Measurements from ENCODE around the gene CARD8. TPM values are rescaled to one million over a fixed set of nuclear protein-coding genes. Genes with fewer than 3 reads are reported as not detected.

Gene CARD8
- 100 to 1,000 TPM; 147 to 238 (median 178) TPM for total RNA-seq
- 10 to 100 TPM; 61.8 to 83.8 (median 71.2) TPM for polyA plus RNA-seq
- long read RNA-seq, donor 1, partial matches to known transcripts = 8 of 11 reads
- long read RNA-seq, donor 1, other reads (novel, unspliced or antisense) = 0 of 11 reads
- long read RNA-seq, donor 2, full-length matches to known transcripts = 6 of 12 reads
- long read RNA-seq, donor 2, partial matches to known transcripts = 6 of 12 reads
- long read RNA-seq, donor 2, other reads (novel, unspliced or antisense) = 0 of 12 reads

GRCh38 chr19:48255376-48256303 lies at the start of gene CARD8:
Gene CARD8 (minus strand): TSS chr19:48255912. CDS start chr19:48241020, 14,892 bp downstream.
- Histone ChIP-seq H3K4me1 (peaks cover 52 to 93% (median 78%) of the 10 kb centered on the region in 6 donors), H3K27me3 (replicated peaks in 1 of 7) (no peaks in the 10 kb centered on the region), H3K27ac (peak within 1 kb of the TSS; percentile 93 to 98 (median 96)), H3K9me3 (no peaks in the 10 kb centered on the region), H3K36me3 (no peaks in the 10 kb centered on the region), H3K4me3 (peak within 1 kb of the TSS; percentile 35 to 67 (median 46))
- intact Hi-C loops (cut with DNase I; ENCODE audit: low total_unique reads) = no loop called here
- TF ChIP-seq POLR2AphosphoS5 (IDR thresholded peaks at IDR 0.05) (peak; percentile 26 to 97 (median 82)), POLR2A (IDR thresholded peaks at IDR 0.05) (peak; percentile 58 to 86 (median 84)), CTCF (IDR thresholded peaks at IDR 0.05 in 8 of 11, conservative IDR thresholded peaks at IDR 0.05 in 3 of 11) (peak in 3 of 11 experiments; percentile 28 to 48 (median 35))
- peak; percentile 92 for DNase-seq
- 2 to 4% (median 3%) methylated on average over 14 to 15 of the region's 15 CpGs for WGBS, 5 donors

- no peak overlapping the region for H3K4me3 ChIP-seq
- DNase-seq = no peak
- H3K27me3 ChIP-seq (replicated peaks in 1 of 7) = no peaks in the 10 kb centered on the region
- no peaks in the 10 kb centered on the region for H3K36me3 ChIP-seq
- WGBS, 5 donors = 86 to 94% (median 90%) methylated on average over 13 to 19 of the region's 19 CpGs
- intact Hi-C loops (cut with DNase I; ENCODE audit: low total_unique reads) = no loop called here
- TF ChIP-seq POLR2A (IDR thresholded peaks at IDR 0.05) (no peak), POLR2AphosphoS5 (IDR thresholded peaks at IDR 0.05) (no peak), CTCF (IDR thresholded peaks at IDR 0.05 in 8 of 11, conservative IDR thresholded peaks at IDR 0.05 in 3 of 11) (no peak)
- no peaks in the 10 kb centered on the region for H3K4me1 ChIP-seq
- H3K9me3 ChIP-seq = no peaks in the 10 kb centered on the region
- no peak overlapping the region for H3K27ac ChIP-seq
Measured at GRCh38 chr19:48303866-48304265, 48.2 kb upstream of the CARD8 start.

- intact Hi-C loops (cut with DNase I; ENCODE audit: low total_unique reads) = no loop called here
- no peak for TF ChIP-seq POLR2AphosphoS5 (IDR thresholded peaks at IDR 0.05)
- WGBS, 5 donors = 86 to 96% (median 89%) methylated on average over 8 to 13 of the region's 13 CpGs
- no peaks in the 10 kb centered on the region for H3K36me3 ChIP-seq
- no peaks in the 10 kb centered on the region for H3K9me3 ChIP-seq
- DNase-seq = no peak
- no peak overlapping the region for H3K27ac ChIP-seq
- peaks cover 0 to 2% (median 0%) of the 10 kb centered on the region in 7 donors for H3K27me3 ChIP-seq (replicated peaks in 1 of 7)
- no peaks in the 10 kb centered on the region for H3K4me1 ChIP-seq
- H3K4me3 ChIP-seq = no peak overlapping the region
Measured at GRCh38 chr19:48303367-48303766, 47.7 kb upstream of the CARD8 start.

GRCh38 chr19:48302600-48302959 lies 46.9 kb upstream of the CARD8 start:
- Histone ChIP-seq H3K9me3 (no peaks in the 10 kb centered on the region), H3K4me1 (no peaks in the 10 kb centered on the region), H3K36me3 (no peaks in the 10 kb centered on the region), H3K27me3 (replicated peaks in 1 of 7) (peaks cover 0 to 7% (median 0%) of the 10 kb centered on the region in 7 donors), H3K4me3 (no peak overlapping the region), H3K27ac (no peak overlapping the region)
- intact Hi-C loops (cut with DNase I; ENCODE audit: low total_unique reads) = no loop called here
- no peak for TF ChIP-seq POLR2AphosphoS5 (IDR thresholded peaks at IDR 0.05)
- 83 to 94% (median 91%) methylated on average over 10 to 12 of the region's 12 CpGs for WGBS, 5 donors
- DNase-seq = no peak

Measured in spleen (tissue), 13 donors.